NCI-H748 treated with DMSO at 0.1 percent for 48 hours (cell line): ENCODE measurements around the gene TGIF2.
A peak's percentile ranks its signal among the peaks of the same experiment; 100 is the strongest.
"Not testable (repeated sequence)": the region's sequence is repeated elsewhere in the genome, so short reads cannot be mapped to it uniquely, and the experiment has no call there.

Experiments
- DNase-seq: peaks from one replicate; lab custom pipeline; 2025; lab: John Stamatoyannopoulos, UW

Gene TGIF2

GRCh38 chr20:36547186-36548005 is 26.0 kb upstream of the TGIF2 start:
- no peak for DNase-seq

- DNase-seq, result no peak
These were observed 25.4 kb upstream of the TGIF2 start for GRCh38 chr20:36548006-36548315.

- no peak for DNase-seq
These were observed 24.4 kb upstream of the TGIF2 start for GRCh38 chr20:36548704-36549627.

- DNase-seq, result no peak
These were observed 23.8 kb upstream of the TGIF2 start for GRCh38 chr20:36549628-36549941.

DNA sequence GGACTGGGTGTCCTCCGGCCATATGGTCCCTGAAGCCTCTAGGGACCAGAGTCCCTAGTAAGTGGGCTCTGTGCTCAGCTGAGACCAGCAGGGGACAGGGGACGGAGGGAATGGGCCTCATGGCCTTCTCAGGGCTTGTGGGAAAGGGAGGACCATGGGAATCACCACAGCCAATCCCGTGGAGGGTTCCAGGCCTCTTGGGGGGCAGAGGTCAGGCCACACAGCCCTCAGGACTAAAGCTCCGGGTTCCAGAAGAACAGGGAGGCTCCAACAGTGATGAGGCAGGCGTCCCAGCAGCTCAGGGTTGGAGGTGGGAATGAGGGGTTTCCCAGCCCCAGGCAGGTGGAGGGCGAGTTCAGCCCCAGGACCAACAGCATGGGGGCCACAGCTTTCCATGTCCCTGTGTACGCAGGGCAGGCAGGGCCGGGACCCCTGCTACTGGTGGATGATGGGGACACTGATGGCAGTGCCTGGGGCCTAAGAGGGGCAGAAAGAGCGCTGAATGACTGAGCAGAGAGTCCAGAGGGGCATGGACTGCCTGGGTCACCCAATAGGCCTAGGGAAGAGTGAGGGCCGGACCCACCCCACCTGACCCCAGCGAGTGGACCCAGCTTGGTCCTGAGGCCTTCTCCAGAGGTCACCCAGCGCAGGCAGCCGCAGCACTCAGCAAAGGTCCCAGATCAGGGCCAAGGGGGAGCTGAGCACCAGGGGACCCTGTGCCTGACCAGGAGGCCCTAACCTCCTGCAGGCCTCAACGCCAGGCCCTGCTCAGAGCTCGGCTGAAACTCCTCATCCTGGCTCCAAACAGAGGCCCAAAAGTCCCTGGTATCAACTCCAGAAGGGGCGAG is 23.2 kb upstream of the TGIF2 start:
- no peak for DNase-seq

DNA sequence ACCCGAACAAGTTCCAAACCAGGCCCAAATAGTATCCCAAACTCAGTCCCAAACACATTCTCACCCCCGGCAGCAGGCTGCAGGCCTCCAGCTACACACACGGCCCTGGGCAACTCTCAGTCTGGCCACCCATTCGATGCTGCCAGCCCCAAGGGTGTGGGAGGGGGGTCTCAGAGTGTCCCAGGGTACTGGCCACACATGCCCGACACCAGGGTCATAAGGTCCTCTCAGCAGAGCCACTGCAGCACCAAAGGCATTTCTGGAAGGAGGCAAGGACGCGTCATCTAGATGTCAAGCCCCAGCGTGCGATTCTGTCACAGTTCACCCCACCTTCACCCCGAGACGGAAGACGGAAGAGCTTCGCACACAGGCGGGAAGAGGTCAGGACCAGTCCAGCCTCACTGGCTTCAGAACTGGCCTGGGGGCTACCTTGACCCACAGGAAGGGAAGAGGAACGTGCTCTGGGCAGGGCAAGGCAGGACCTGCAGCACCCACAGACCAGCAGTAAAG is 22.6 kb upstream of the TGIF2 start:
- DNase-seq, result no peak

- no peak for DNase-seq
These were observed 18.1 kb upstream of the TGIF2 start for GRCh38 chr20:36555248-36555647.

GRCh38 chr20:36562724-36563123 is 10.7 kb upstream of the TGIF2 start:
- no peak for DNase-seq

DNA sequence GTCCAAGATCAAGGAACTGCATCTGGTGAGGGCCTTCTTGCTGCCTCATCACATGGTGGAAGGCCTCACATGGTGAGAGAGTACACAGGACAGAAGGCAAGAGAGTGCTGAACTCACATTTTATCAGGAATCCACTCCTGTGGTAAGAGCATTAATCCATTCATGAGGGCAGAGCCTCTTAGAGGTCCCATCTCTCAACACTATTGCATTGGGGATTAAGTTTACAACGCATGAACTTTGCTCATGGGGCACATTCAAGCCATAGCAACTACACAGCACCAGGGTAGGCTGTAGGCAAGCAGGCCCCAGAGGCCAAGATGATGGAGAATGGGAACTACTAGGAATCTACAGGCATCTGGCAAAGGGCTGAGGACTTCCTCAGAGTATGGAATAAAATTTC is 10.0 kb upstream of the TGIF2 start:
- no peak for DNase-seq

GRCh38 chr20:36564078-36564725 is 9.2 kb upstream of the TGIF2 start:
- not testable (repeated sequence) for DNase-seq

- not testable (repeated sequence) for DNase-seq
These were observed 8.7 kb upstream of the TGIF2 start for GRCh38 chr20:36564726-36565121.

DNA sequence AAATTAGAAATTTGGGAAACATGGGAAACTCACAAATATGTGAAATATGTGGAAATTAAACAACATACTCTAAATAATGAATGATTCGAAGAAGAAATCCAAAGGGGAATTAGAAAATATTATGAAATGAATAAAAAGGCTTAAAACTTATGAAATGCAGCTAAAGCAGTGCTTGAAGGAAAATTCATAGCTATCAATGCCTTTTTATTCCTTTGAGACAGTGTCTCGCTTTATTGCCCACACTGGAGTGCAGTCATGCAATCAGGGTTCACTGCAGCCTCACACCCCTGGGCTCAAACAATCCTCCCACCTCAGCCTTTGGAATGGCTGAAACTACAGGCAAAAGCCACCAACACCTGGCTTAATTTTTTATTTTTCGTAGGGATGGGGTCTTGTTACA is 7.9 kb upstream of the TGIF2 start:
- no peak for DNase-seq

DNA sequence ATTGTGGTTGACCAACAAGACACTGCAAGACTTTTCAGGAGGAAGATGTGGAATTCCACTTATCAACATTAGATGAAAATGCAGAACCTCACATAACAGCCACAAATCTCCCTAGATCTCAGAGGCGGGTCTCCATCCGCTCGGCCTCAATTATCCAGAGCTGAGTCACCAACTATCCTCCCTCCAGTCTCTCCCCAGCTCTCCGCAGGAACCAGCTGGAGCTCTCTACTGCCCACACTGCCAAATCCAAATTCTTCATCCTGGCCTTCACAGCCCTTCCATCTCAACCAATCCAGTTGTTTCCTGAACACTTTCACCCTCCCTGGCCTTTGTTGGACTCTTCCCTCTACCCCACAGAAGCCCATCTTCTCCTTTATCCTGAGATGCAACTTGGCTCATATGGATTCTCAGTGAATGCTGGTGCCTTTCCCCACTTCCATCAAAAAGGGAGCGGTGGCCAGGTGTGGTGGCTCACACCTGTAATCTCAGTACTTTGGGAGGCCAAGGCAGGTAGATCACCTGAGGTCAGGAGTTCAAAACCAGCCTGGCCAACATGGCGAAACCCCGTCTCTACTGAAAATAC is 3.5 kb upstream of the TGIF2 start:
- DNase-seq, result no peak

GRCh38 chr20:36571564-36572504 is 1.6 kb upstream of the TGIF2 start:
- DNase-seq, result no peak

- no peak for DNase-seq
These were observed 695 bp upstream of the TGIF2 start for GRCh38 chr20:36572701-36573102.

GRCh38 chr20:36573798-36574365 is 485 bp downstream of the TGIF2 start:
- no peak for DNase-seq

- DNase-seq, result peak; percentile 29
These were observed 1.2 kb downstream of the TGIF2 start for GRCh38 chr20:36574366-36575135.

DNA sequence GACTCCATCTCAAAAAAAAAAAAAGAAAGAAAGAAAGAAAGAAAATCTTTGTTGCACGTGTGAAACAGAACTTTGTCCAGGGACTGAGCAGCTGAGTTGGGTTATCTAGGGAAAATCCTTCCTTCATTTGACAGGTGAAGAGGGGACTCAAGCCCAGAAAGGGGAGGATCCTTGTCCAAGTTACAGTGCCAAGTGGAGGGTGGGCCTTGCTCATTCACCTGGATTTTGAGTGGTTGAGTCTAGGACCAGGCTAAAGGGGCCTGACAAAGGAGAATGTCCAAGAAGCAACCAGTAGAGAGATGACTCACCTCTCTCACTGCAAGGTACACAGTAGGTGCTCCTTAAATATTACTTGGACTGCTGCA is 2.7 kb downstream of the TGIF2 start:
- DNase-seq, result no peak

- no peak for DNase-seq
These were observed 5.1 kb downstream of the TGIF2 start for GRCh38 chr20:36578356-36579041.
